ENCODE data around the gene COL4A2.
"Not testable (repeated sequence)": the region's sequence is repeated elsewhere in the genome, so short reads cannot be mapped to it uniquely, and the experiment has no call there.

The COL4A2 gene

DNA sequence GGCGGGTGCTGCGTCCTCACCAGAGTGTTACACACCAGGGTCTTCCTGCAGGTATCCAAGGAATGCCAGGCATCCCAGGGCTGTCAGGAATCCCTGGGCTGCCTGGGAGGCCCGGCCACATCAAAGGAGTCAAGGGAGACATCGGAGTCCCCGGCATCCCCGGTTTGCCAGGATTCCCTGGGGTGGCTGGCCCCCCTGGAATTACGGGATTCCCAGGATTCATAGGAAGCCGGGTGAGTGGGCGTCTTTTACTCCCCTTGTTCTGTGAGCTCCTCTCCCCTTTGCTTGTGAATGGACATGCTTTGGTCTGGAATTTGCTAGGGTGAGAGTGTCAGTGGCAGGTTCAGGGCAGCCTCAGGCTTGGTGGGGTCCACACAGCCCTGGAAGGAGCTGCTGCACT, 178.5 kb downstream of the COL4A2 start:
- Histone ChIP-seq H2AFZ (ENCODE audit: low read depth, low read length) (no peak overlapping the region), H3K36me3 (ENCODE audit: insufficient read depth, low read length) (peaks cover 56% of the 10 kb centered on the region), H3K9me3 (ENCODE audit: low read length) (no peaks in the 10 kb centered on the region), H3K4me1 (ENCODE audit: insufficient read depth, low read length) (peaks cover 11% of the 10 kb centered on the region), H3K27me3 (ENCODE audit: insufficient read depth, low read length) (no peaks in the 10 kb centered on the region), H3K4me3 (ENCODE audit: low read length) (no peak overlapping the region)

DNA sequence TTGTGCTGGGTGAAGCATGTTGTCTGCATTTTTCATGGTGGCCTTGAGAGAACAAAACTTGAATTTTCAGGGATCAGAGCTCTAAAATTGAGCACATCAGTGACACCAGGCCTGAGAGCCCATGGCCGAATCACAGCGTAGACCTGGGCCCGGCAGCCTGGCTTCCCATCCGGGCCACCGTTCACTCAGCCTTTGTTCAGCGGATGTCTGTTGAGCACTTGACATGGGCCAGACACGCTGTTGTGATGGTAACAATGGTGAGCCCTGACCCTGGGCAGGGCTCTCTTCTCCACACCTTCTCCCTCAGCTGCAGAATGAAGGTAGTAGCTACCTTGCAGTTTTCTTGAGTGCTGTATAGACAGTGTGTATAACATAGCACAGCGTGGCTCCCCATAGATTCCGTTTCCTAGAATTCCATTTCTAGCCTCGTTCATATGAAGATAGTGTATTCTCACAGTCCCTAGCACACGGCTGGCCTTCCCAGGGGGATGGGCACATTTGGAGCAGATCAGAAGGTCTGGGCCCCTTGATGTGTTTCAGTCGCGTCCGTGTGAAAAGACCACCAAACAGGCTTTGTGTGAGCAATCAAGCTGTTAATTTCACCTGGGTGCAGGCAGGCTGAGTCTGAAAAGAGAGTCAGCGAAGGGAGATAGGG, 179.1 kb downstream of the COL4A2 start:
- no peaks in the 10 kb centered on the region for H3K27me3 ChIP-seq (ENCODE audit: insufficient read depth, low read length)
- no peak overlapping the region for H2AFZ ChIP-seq (ENCODE audit: low read depth, low read length)

DNA sequence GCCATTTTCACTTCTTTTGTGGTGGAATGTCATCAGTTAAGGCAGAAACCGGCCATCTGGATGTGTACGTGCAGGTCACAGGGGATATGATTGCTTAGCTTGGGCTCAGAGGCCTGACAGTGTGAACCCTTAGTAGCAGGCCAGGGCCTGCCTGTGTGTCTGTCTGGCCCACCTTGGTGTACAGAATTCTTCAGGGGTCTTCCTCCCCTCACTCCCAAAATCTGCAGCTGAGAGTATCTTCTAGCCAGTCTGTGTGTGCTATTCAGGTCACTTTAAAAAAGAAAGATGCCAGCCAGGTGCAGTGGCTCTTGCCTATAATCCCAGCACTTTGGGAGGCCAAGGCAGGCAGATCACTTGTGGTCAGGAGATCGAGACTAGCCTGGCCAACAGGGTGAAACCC, 179.8 kb downstream of the COL4A2 start:
- H3K27me3 ChIP-seq (ENCODE audit: insufficient read depth, low read length); H3K9me3 ChIP-seq (ENCODE audit: low read length); H2AFZ ChIP-seq (ENCODE audit: low read depth, low read length); H3K4me3 ChIP-seq (ENCODE audit: low read length): not testable (repeated sequence)
- H3K4me1 ChIP-seq (ENCODE audit: insufficient read depth, low read length): peaks cover 11% of the 10 kb centered on the region
- H3K36me3 ChIP-seq (ENCODE audit: insufficient read depth, low read length): peaks cover 66% of the 10 kb centered on the region

More for the DNA sequence above, 179.1 kb downstream of the COL4A2 start:
- H3K4me3 ChIP-seq (ENCODE audit: low read length): no peak overlapping the region
- H3K36me3 ChIP-seq (ENCODE audit: insufficient read depth, low read length): peaks cover 61% of the 10 kb centered on the region
- no peaks in the 10 kb centered on the region for H3K9me3 ChIP-seq (ENCODE audit: low read length)
- H3K4me1 ChIP-seq (ENCODE audit: insufficient read depth, low read length): peaks cover 11% of the 10 kb centered on the region

DNA sequence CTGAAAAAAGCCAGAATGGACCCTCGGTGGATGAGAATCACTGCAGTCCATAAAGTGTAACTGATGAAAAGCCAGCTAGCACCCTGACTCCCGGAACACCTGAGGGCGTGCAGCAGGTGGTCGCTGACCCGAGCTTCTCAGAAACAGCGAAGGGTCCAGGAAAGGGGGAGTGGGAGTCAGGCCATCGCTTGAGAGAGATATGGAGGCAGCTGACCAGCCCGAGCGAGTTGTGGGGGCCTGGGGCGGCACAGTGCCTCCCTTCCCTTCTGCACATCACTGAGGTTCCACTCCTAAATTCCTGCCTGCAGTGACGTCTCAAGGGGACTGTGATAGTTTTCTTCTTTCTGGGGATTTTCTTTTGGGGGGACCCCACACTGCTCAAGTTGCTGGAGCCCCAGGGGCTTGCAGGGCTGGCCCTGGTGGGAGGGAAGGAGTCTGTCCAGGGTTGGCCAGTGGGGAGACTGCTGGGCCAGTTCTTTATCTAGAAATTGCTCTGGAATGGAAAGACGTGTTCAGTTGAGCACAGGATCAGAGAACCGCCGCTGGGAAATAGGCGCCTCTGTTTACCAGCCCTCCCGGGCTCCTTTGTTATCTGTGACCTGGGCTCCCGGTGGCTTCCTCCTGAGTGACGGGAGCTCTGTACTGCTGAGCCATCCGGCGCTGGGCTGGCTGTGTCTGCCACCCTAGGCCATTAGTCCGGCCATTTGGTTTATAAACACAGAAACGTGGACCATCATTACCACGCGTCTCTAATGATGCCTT, 183.1 kb downstream of the COL4A2 start:
- Histone ChIP-seq H3K4me3 (ENCODE audit: low read length) (no peak overlapping the region), H3K36me3 (ENCODE audit: insufficient read depth, low read length) (peaks cover 52% of the 10 kb centered on the region), H2AFZ (ENCODE audit: low read depth, low read length) (no peak overlapping the region), H3K9me3 (ENCODE audit: low read length) (no peaks in the 10 kb centered on the region), H3K4me1 (ENCODE audit: insufficient read depth, low read length) (peaks cover 11% of the 10 kb centered on the region), H3K27me3 (ENCODE audit: insufficient read depth, low read length) (no peaks in the 10 kb centered on the region)

DNA sequence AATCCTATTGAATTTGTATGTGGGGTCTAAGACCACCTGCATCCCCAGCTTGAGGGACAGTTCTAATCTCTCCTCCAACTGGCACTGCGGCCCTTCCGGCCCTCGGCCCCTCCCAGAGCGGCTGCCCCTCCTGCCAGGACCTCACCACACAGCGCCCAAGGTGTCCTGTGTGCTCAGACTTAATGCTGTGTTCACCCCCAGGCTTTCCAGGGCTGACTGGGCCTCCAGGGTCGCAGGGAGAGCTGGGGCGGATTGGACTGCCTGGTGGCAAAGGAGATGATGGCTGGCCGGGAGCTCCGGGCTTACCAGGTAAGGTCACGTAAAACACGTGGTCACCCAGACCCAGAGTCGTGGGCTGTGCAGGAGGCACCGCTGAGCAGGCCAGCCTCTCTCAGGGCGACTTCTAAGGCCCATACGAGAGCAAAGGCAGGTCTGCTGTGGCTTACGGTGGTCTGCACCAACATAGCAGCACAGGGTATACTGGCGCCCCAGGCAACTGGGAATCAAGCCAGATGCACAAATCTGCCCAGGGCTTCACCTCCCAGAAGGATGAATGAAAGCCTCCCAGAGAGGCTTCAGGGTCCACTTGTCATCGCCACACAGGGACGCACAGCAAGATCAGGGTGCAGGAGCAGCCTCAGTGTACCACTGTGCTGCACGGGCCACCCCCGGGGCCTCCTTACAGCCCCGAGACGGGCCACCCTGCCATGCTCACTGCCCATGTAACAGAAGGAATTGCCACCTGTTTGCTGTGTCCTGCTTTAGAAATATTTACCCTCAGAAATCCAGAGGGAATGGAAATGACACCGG, 185.0 kb downstream of the COL4A2 start:
- H3K9me3 ChIP-seq (ENCODE audit: low read length): peaks cover 7% of the 10 kb centered on the region
- H3K4me1 ChIP-seq (ENCODE audit: insufficient read depth, low read length): no peaks in the 10 kb centered on the region
- H3K36me3 ChIP-seq (ENCODE audit: insufficient read depth, low read length): peaks cover 65% of the 10 kb centered on the region
- no peak overlapping the region for H3K4me3 ChIP-seq (ENCODE audit: low read length)
- no peaks in the 10 kb centered on the region for H3K27me3 ChIP-seq (ENCODE audit: insufficient read depth, low read length)
- H2AFZ ChIP-seq (ENCODE audit: low read depth, low read length): no peak overlapping the region

DNA sequence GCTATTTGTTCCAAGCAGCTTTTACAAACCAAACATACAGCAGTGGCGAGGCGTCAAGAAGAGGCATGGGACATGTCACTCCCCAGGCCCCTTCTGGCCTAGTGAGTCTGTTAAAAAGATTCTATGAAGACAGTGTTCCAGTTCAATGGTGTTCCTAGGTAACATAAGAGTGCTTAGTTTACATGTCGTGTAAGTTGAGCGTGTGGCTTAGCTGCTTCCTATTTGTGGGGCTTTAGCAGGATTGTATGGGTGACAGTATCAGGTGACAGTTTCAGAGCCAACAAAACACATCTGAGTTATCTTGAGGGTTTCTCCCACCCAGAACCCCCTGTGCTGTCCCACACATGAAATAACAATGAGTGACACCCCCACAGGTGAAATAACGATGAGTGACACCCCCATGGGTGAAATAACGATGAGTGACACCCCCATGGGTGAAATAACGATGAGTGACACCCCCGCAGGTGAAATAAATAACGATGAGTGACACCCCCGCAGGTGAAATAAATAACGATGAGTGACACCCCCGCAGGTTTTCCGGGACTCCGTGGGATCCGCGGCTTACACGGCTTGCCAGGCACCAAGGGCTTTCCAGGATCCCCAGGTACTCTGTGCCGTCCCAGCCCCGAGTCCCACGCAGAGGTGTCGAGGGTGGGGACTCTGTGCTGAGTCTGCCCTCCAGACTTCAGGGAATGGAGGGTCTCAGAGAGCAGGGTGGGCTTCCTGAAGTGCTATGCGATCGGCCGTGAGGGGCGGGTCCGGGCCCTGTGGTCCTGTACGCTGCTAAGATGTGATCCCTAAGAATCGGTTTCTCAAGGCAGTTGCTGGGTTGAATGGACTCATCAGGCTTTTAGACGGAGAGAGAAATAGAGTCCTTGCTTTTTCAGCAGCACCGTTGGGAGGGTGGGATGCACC, 185.9 kb downstream of the COL4A2 start:
- Histone ChIP-seq H3K36me3 (ENCODE audit: insufficient read depth, low read length) (peaks cover 71% of the 10 kb centered on the region), H3K4me1 (ENCODE audit: insufficient read depth, low read length) (no peaks in the 10 kb centered on the region), H3K9me3 (ENCODE audit: low read length) (peaks cover 9% of the 10 kb centered on the region), H3K4me3 (ENCODE audit: low read length) (no peak overlapping the region), H2AFZ (ENCODE audit: low read depth, low read length) (no peak overlapping the region), H3K27me3 (ENCODE audit: insufficient read depth, low read length) (no peaks in the 10 kb centered on the region)

DNA sequence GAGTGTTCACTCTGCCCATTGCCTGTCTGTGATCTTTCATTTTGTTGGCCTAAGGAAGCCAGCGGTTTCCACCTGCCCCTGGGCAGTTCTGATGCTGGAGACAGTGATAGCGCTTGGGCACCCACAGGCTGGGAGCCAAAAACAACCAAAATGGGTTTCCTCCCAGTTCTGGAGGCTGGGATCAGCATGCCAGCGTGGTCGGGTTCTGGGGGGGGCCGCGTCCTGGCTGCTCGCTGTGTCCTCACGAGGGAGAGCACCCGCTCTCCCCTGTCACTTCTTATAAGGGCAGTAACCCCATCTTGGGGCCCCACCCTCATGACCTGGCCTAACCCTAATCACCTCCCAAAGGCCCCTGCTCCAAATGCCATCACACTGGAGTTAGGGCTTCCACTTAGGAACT, 186.5 kb downstream of the COL4A2 start:
- H3K9me3 ChIP-seq (ENCODE audit: low read length): peaks cover 12% of the 10 kb centered on the region
- no peak overlapping the region for H3K4me3 ChIP-seq (ENCODE audit: low read length)
- no peaks in the 10 kb centered on the region for H3K4me1 ChIP-seq (ENCODE audit: insufficient read depth, low read length)
- no peaks in the 10 kb centered on the region for H3K27me3 ChIP-seq (ENCODE audit: insufficient read depth, low read length)
- H2AFZ ChIP-seq (ENCODE audit: low read depth, low read length): no peak overlapping the region
- peaks cover 72% of the 10 kb centered on the region for H3K36me3 ChIP-seq (ENCODE audit: insufficient read depth, low read length)

DNA sequence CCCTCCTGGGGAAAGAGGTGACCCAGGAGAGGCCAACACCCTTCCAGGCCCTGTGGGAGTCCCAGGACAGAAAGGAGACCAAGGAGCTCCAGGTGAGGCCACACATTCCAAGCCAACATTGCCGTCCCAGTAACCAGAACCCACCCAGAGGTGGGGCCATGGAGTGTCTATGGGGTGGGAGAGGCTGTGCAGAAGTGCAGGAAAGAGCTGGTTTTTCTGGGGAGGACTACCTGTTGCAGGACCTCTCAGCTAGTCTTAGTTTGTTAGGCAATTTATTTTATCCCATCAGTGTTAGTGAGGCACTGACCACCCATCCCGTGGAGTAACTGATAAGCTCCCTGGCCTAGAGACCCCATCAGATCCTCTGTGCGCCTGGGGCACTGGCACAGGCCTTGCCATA, 188.3 kb downstream of the COL4A2 start:
- Histone ChIP-seq H3K36me3 (ENCODE audit: insufficient read depth, low read length) (peaks cover 76% of the 10 kb centered on the region), H3K27me3 (ENCODE audit: insufficient read depth, low read length) (no peaks in the 10 kb centered on the region), H3K9me3 (ENCODE audit: low read length) (peaks cover 15% of the 10 kb centered on the region), H3K4me1 (ENCODE audit: insufficient read depth, low read length) (no peaks in the 10 kb centered on the region), H2AFZ (ENCODE audit: low read depth, low read length) (no peak overlapping the region), H3K4me3 (ENCODE audit: low read length) (no peak overlapping the region)

DNA sequence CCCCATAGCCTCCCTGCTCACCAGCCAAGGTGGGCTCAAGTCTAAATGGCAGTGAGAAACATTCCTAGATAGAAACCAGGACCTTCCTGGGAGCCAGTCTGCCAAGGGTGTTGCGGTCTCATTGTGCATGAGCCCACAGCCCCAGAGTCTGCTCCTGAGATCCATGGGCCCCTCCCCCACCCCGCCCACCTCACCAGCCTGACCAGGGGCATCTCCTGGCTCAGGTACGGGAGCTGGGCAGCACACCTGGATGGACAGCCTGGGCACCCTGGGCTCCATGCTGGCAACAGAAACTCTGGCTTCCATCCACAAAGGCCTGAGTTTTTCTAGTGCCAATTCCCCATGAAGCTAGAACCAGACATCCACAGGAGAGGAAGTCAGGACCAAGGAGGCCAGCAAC, 188.8 kb downstream of the COL4A2 start:
- Histone ChIP-seq H2AFZ (ENCODE audit: low read depth, low read length) (no peak overlapping the region), H3K4me3 (ENCODE audit: low read length) (no peak overlapping the region), H3K36me3 (ENCODE audit: insufficient read depth, low read length) (peaks cover 77% of the 10 kb centered on the region), H3K4me1 (ENCODE audit: insufficient read depth, low read length) (no peaks in the 10 kb centered on the region), H3K9me3 (ENCODE audit: low read length) (peaks cover 15% of the 10 kb centered on the region), H3K27me3 (ENCODE audit: insufficient read depth, low read length) (no peaks in the 10 kb centered on the region)

DNA sequence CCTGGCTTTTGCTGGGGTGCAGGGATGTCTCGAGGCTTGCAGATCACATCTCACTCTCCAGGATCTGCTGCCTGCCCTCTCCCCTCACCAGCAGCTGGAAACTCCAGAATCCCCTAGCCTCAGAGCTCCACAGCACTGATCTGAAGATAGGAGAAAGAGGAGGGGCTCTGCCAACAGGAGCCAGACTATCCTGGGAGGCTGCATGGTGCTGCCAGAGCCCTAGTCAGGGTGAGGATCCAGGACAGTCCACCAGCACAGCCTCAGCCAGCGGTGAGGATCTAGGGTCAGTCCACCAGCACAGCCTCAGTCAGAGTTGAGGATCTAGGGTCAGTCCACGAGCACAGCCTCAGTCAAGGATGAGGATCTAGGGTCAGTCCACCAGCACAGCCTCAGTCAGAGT, 189.2 kb downstream of the COL4A2 start:
- no peaks in the 10 kb centered on the region for H3K27me3 ChIP-seq (ENCODE audit: insufficient read depth, low read length)
- no peaks in the 10 kb centered on the region for H3K4me1 ChIP-seq (ENCODE audit: insufficient read depth, low read length)
- peaks cover 15% of the 10 kb centered on the region for H3K9me3 ChIP-seq (ENCODE audit: low read length)
- no peak overlapping the region for H2AFZ ChIP-seq (ENCODE audit: low read depth, low read length)
- H3K4me3 ChIP-seq (ENCODE audit: low read length): no peak overlapping the region
- peaks cover 77% of the 10 kb centered on the region for H3K36me3 ChIP-seq (ENCODE audit: insufficient read depth, low read length)

DNA sequence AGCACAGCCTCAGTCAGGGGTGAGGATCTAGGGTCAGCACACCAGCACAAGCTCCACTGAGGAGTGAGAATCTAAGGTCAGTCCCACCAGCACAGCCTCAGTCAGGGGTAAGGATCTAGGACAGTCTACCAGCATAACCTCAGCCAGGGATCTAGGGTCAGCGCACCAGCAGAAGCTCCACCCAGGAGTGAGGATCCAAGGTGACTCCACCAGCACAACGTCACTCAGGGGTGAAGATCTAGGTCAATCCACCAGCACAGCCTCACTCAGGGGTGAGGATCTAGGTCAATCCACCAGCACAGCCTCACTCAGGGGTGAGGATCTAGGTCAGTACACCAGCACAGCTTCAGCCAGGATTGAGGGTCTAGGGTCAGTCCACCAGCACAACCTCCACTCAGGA, 189.9 kb downstream of the COL4A2 start:
- H3K36me3 ChIP-seq (ENCODE audit: insufficient read depth, low read length): peaks cover 77% of the 10 kb centered on the region
- H2AFZ ChIP-seq (ENCODE audit: low read depth, low read length): no peak overlapping the region
- H3K4me3 ChIP-seq (ENCODE audit: low read length): no peak overlapping the region
- peaks cover 15% of the 10 kb centered on the region for H3K9me3 ChIP-seq (ENCODE audit: low read length)
- no peaks in the 10 kb centered on the region for H3K27me3 ChIP-seq (ENCODE audit: insufficient read depth, low read length)
- H3K4me1 ChIP-seq (ENCODE audit: insufficient read depth, low read length): no peaks in the 10 kb centered on the region

DNA sequence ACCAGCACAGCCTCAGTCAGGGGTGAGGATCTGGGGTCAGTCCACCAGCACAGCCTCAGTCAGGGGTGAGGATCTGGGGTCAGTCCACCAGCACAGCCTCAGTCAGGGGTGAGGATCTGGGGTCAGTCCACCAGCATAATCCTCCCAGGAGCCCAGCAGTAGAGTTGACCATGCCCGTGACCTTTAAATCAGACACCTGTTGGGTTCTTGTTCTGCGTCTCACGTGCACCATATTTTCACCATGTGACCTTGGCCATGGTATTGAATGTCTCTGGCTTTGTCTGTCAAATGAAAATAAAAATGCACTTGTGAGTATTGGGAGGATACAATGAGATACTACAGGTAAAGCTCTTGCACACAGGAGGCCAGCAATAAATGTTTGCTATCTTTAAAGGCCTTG, 190.8 kb downstream of the COL4A2 start:
- not testable (repeated sequence) for H3K27me3 ChIP-seq (ENCODE audit: insufficient read depth, low read length); H2AFZ ChIP-seq (ENCODE audit: low read depth, low read length); H3K4me3 ChIP-seq (ENCODE audit: low read length); H3K4me1 ChIP-seq (ENCODE audit: insufficient read depth, low read length)
- Histone ChIP-seq H3K9me3 (ENCODE audit: low read length) (peaks cover 15% of the 10 kb centered on the region), H3K36me3 (ENCODE audit: insufficient read depth, low read length) (peaks cover 77% of the 10 kb centered on the region)

Data from neuron (in vitro differentiated cells).